ENCODE measurements around the gene UBASH3B. TPM values are rescaled to one million over a fixed set of nuclear protein-coding genes. Genes with fewer than 3 reads are reported as not detected.
A peak's percentile ranks its signal among the peaks of the same experiment; 100 is the strongest.

UBASH3B gene
- total RNA-seq, 1 experiment from 2014 or later: 9.4 TPM

DNA sequence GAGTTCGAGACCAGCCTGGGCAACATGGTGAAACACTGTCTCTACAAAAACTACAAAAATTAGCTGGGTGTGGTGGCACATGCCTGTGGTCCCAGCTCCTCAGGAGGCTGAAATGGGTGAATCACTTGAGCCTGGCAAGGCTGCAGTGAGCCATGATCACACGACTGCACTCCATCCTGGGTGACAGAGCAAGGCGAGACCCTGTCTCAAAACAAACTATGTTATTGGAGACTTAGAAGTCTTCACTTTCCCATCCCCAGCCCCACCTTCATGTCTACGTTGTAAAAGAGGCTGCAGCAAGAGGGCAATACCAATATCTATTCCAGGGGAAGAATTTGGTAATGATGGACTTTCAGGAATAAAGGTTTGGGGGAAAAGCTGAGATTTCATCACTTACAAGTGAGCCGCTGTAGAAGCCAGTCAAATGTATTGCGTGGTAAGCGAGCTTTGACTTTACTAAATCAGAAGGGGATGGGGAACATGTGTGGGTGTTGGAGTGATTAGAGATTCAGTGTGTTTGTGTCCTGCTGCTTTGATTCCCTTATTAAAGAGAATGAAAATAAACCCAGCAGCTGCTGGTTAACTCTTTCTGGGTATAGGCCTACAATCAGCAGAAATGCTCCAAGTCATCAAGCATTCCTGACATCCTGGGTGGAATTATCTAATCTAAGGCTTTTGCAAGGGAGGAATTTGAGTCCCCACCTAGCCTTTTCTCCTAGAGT is 53.7 kb downstream of the UBASH3B start:
- H3K36me3 ChIP-seq: peaks cover 6% of the 10 kb centered on the region
- H3K27me3 ChIP-seq: no peaks in the 10 kb centered on the region
- peak; percentile 88 for DNase-seq
- no peak overlapping the region for H3K4me3 ChIP-seq
- no peaks in the 10 kb centered on the region for H3K9me3 ChIP-seq

DNA sequence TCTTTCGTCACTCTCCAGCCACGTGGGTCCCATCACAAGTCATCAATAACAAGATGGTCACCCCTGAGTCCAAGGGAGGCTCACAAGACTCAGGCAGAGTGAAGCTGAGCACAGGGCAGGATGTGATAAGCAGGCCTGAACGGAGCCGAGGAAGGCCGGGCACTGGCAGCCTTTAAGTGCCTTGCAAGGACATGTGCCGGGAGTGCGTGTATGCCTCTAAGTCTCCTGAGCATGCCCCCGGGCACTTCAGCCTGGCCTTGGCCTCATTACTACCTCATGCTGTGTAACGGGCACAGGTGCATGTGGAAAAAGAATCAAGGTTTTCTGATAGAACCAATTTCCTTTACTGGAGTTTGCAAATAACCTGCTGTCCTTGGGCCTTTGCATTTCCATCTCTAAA is 55.8 kb downstream of the UBASH3B start:
- no peaks in the 10 kb centered on the region for H3K27me3 ChIP-seq
- H3K36me3 ChIP-seq: peaks cover 10% of the 10 kb centered on the region
- no peaks in the 10 kb centered on the region for H3K9me3 ChIP-seq
- no peak for DNase-seq
- H3K4me3 ChIP-seq: no peak overlapping the region

DNA sequence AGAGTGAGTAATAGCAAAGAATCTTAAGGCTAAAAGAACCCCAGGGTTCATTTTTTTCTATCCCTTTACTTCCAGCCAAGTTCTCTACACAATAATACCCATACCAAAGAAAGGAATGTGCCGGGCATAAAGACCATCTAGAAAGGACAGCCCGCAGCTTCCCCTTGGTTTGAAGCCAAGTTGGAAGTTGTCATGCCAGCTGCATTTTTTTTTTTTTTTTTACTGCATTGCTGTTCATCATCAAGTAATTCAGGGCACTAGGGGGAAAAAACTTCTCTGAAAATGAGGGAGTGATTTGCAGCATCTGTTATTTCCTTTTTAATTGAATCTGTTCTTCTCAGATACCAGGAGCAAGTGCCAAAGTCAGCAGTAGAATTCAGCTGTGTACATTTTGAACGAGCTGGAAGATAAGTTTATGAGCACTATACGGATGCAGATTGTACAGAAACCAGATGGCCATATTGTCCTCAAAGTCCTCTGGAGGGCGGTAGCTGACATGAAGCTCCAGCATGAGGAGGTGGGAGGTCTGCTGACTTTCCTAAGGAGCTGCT is 56.4 kb downstream of the UBASH3B start:
- Histone ChIP-seq H3K27me3 (no peaks in the 10 kb centered on the region), H3K4me3 (no peak overlapping the region), H3K36me3 (peaks cover 10% of the 10 kb centered on the region), H3K9me3 (no peaks in the 10 kb centered on the region)
- peak; percentile 58 for DNase-seq

DNA sequence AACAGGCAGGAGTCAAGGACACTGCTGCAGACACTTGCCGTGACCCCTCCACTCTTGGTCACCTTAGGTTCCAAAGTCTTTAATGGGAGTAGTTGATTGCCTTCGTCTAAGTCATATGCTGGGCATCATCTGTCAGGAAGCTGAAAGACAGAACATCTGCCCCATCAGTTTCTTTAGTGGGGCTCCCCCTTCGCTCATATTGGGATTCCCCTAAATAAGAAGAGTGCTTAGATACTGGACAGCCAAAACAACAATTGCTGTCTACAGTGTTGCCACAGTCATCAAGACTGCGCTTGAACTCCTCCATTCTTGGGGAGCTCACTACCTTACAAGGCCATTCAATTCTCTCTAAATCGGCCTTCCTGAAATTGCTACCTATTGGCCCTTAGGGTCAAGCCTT is 58.5 kb downstream of the UBASH3B start:
- H3K36me3 ChIP-seq: peaks cover 10% of the 10 kb centered on the region
- H3K4me3 ChIP-seq: no peak overlapping the region
- H3K9me3 ChIP-seq: no peaks in the 10 kb centered on the region
- no peak for DNase-seq
- H3K27me3 ChIP-seq: no peaks in the 10 kb centered on the region

DNA sequence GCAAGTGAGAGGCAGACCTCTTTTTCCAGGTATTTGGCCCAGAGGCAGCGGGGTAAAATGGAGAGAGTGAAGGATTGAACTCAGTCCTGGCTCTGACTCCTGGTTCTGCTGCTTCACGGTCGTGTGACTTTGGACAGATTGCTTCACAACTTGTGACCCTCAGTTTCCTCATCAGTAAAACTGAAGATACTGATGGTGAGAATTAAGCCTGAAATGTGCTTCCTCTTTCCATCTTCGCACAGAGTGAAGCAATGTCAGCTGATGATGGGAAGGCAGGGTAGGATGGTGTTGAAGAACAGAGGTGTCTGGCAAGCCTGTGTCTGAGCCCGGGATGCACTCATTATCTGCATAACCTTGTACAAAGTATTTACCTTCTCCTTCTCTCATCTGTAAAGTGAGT is 59.0 kb downstream of the UBASH3B start:
- Histone ChIP-seq H3K4me3 (no peak overlapping the region), H3K27me3 (no peaks in the 10 kb centered on the region), H3K9me3 (no peaks in the 10 kb centered on the region), H3K36me3 (peaks cover 10% of the 10 kb centered on the region)
- DNase-seq: no peak

DNA sequence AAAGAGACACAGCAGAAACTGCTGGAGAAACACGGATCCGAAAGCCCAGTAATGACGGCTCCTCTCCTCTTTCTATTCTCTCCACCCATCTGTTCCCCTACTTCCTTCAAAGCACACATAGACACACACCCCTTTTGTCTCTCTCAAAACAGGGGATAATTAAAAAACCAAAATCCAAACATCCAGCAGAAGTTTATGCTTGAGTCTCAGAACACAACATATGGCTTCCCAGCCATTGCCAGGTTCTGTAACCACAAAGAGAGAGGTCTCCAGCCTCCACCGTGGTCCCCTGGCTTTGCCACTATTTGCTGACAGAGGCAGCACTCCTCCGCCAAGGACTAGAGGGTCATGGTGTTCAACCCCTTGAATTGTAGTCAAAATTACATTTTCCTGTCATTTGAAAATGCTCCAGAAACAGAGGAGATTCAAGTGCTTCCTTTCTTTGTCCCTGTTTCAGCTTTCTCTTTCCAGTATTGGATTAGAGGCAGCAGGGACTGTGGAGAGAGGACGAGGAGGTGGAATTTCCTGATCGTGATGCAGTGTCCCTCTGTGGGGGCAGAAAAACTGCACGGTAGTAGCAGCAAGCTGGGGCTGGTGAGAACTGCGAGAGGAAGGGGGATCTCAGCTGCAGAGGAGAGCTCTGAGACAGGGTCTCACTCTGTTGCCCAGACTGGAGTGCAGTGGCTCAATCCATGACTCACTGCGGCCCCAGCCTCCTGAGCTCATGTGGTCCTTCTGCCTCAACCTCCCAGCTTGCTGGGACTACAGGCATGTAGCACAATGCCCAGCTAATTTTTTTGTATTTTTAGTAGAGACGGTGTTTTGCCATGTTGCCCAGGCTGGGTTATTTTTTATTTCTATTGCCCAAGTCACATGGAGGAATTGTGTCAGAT is 60.3 kb downstream of the UBASH3B start:
- no peaks in the 10 kb centered on the region for H3K27me3 ChIP-seq
- DNase-seq: no peak
- H3K4me3 ChIP-seq: no peak overlapping the region
- no peaks in the 10 kb centered on the region for H3K9me3 ChIP-seq
- peaks cover 10% of the 10 kb centered on the region for H3K36me3 ChIP-seq

DNA sequence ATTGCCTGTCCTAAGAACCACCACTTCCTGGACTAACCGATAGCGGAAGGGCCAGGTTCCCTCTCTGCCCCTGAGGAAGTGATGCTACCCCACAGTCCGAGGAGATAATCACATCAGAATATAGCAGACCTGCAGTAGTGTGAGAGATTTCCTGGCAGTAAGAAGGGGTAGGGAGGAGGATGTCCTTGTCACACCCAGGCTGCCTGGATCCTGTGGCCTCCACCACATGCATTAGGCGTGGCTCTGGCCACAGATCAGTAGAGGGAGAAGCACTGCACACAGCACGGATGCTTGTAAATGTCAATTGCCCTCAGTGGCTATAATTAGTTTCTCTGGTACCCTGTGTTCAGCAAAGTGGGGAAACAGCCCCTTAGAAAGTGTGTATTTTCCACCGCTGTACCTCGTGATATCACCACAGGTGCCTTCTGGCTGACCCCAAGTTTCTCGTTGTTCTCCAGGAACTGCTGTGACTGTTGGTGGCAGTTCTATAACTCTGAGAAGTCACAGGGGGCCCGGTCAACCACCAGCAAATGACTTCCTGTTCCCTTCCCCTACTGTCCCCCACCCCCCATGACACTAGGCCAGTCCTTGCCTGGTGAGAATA is 61.8 kb downstream of the UBASH3B start:
- Histone ChIP-seq H3K4me3 (no peak overlapping the region), H3K27me3 (no peaks in the 10 kb centered on the region), H3K36me3 (peaks cover 8% of the 10 kb centered on the region), H3K9me3 (no peaks in the 10 kb centered on the region)
- DNase-seq: no peak

DNA sequence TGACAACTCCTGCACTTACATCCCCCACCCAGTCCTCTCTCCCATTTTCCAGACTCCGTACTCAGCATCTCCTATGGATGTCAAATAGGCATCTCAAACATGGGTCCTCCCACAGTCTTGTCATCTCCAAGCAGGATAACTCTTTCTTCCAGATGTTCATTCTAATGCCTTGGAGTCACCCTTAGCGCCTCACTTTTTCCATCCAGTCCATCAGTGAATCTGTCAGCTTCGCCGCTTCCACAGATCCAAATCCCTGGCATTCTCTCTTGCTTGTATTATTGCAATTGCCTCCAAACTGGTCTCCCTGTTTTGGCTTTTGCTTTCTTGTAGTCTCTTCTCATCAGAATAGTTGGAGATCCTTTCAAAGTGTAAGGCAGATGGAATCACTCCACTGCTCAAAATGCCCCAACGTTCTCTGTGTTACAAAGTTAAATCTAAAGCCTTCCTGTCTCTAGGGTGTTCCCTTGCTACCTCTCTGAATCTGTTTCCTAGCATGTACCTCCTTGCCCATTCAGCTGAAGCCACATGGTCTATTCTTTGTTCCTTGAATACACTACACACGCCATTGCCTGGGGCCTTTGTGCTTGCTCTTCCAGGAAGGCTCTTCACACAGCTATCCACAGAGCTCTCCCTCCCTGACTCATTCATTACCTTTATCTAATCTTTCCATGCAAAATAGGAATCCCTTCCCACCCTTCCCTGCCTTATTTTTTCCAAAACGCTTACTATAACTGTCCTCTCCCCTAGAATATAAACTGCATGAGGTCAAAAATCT is 64.8 kb downstream of the UBASH3B start:
- Histone ChIP-seq H3K4me3 (no peak overlapping the region), H3K36me3 (peaks cover 3% of the 10 kb centered on the region; the same call in 1 of the 2 replicates), H3K27me3 (no peaks in the 10 kb centered on the region), H3K9me3 (no peaks in the 10 kb centered on the region)
- DNase-seq: no peak

DNA sequence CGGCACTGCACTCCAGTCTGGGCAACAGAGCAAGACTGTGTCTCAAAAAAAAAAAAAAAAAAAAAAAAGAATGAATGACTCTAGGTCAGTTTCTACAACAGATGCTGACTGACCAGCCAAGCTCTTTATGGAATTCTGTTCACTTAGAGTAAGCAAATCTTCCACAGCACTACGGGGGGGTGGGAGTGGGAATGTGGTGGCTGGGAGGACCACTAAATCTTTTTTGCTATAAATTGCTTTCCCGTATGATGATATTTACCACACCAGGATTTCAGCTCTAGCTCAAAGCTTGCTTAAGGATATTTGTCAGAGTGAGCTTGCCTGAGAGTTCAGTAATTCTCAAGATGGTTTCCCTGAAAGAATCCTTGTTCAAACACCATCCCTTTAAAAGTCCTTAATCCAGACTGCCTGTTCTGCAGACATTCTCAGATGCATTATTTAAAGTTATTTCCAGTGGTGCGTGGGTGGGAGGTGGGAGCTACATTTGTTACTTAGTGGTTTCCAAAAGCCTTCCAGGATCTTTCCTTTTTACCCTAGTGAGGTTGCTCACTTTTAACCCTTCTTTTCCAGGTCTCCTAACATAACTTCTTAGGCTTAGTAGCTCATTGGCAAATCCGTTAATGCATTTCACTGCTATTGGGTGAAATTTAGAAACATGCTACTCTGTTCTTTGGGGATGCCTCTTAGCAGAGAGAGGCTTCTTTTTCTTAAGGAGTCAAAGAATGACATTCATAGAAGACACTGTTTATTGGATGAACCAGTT is 65.9 kb downstream of the UBASH3B start:
- no peaks in the 10 kb centered on the region for H3K9me3 ChIP-seq
- no peak overlapping the region for H3K4me3 ChIP-seq
- no peak for DNase-seq
- H3K27me3 ChIP-seq: no peaks in the 10 kb centered on the region
- H3K36me3 ChIP-seq: peaks cover 3% of the 10 kb centered on the region; the same call in 1 of the 2 replicates

DNA sequence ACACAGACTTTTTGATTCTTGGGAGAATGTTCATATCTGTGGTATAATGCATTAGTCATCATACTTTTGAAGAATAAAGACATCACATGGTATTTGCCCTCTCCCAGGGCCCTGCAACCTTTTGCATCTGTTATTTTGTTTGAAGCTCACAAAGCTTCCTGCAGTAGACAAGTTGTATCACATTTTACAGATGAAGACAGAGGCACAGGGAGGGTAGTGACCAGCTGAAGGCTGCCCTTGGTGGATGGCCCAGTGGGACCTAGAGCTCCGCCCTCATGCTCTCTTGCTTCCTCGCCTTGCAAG is 66.4 kb downstream of the UBASH3B start:
- no peaks in the 10 kb centered on the region for H3K27me3 ChIP-seq
- H3K36me3 ChIP-seq: peaks cover 3% of the 10 kb centered on the region; the same call in 1 of the 2 replicates
- no peaks in the 10 kb centered on the region for H3K9me3 ChIP-seq
- H3K4me3 ChIP-seq: no peak overlapping the region
- no peak for DNase-seq

DNA sequence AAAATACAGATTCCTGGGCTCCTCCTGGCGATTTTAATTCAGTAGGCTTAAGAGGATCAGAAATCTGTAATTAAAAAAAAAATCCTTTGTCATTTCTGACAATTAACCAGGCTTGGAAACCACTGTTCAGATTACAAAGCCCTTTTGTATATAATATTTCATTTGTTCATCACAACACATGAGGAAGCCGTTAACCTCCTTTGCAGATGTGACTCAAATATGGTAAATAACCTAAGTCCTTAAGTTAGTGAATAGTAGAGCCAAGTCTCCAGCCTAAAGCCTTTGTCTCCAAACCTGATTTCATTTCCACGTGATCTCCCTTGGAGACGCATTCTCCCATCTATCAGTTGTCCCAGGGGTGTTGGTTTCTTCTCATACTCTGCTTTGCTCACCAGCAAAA is 67.6 kb downstream of the UBASH3B start:
- DNase-seq: no peak
- no peak overlapping the region for H3K4me3 ChIP-seq
- no peaks in the 10 kb centered on the region for H3K9me3 ChIP-seq
- H3K27me3 ChIP-seq: no peaks in the 10 kb centered on the region
- peaks cover 3% of the 10 kb centered on the region; the same call in 1 of the 2 replicates for H3K36me3 ChIP-seq

DNA sequence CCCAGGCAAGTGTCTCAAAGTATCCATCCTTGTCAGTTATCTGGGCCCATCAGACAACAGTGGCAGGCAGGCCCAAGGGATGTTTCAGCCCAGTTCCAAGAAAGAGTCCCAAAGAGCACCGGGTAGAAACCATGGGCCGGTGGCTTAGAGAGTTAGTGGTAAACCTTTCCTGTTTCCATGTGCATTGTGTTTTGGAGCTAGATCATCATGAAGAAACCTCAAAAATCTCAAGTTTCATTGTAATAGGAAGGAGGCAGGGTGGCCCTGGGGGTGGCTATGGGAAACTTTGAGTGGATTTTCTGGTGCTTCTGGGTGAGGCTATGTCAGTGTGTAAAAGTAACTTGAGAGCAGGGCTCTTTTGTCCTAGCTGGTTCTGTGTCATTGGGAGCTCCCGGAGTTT is 68.1 kb downstream of the UBASH3B start:
- Histone ChIP-seq H3K36me3 (peaks cover 3% of the 10 kb centered on the region; the same call in 1 of the 2 replicates), H3K9me3 (no peaks in the 10 kb centered on the region), H3K27me3 (no peaks in the 10 kb centered on the region), H3K4me3 (no peak overlapping the region)
- DNase-seq: no peak

DNA sequence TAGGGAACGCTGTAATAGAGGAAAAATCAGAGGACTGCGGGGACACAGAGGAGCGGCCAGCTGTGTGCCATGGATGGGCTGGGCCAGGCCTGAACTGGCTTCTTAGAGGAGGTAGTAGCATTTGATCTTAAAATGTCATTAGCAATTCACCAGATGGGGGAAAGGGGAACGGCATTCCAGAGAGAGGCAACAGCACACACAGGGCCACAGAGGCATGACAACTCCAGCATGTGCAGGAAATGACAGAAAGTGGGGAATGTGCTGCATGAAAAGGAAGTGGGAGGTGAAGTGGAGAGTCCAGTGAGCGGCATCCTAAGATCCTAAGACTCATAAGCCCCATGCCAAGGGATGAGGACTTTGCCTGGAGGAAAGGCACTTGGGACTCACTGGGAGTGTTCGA is 69.0 kb downstream of the UBASH3B start:
- Histone ChIP-seq H3K9me3 (no peaks in the 10 kb centered on the region), H3K4me3 (no peak overlapping the region), H3K36me3 (peaks cover 3% of the 10 kb centered on the region; the same call in 1 of the 2 replicates), H3K27me3 (no peaks in the 10 kb centered on the region)
- DNase-seq: no peak

DNA sequence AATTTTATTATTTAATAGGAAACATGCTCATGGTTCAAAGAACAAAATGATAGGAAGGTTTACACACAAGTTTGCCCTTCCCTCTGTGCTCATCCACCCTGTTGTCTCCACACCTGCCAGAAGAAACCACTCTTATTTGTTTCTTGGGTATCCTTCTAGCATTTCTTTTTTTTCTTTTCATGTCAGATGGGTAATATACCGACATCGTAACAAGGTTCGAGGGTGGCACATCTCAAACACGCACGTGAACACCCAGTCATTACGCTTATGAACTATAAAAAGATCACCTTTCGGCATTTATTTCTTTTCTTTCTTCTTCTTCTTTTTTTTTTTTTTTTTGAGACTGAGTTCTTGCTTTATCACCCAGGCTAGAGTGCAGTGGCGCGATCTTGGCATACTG is 70.5 kb downstream of the UBASH3B start:
- Histone ChIP-seq H3K9me3 (no peaks in the 10 kb centered on the region), H3K36me3 (peaks cover 3% of the 10 kb centered on the region; the same call in 1 of the 2 replicates), H3K4me3 (no peak overlapping the region), H3K27me3 (no peaks in the 10 kb centered on the region)
- DNase-seq: no peak

DNA sequence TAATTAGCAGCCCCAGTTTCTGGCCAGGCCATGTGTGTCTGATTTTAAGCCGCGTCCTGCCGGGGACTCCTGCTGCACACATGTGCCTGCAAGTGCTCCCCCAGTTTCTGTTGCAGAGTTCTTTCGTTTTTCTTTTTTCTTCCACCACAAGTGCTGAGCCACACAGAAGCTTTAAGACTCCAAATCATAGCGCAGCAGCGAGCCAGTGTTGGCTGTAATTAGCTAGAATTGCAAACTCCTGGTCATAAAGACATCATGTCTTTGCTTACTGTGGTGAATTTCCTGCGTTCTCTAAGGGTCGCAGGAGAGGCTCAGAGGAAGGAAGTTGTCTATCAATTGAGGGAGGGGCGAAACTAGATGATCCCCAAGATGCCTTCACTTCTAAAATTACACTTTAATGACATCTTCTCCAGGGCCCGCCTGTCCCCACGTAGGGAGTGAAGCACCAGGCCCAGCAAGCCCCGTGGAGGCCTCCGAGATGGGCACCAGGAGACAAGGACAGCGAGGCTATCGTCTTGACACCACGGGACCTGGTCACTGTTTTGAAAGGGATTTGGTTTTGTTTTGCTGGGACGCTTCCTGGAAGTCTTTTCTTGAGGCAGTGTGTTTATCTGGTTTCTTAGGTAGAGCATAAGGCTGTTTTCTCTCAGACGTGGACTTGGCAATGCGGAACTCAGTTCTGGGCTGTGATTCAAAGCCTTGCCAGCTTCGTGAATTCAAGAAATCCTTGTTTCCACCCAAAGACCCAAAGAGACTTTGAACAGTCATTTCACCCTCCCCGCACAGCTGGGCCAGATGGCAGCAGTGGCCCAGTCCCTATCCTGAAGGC is 71.8 kb downstream of the UBASH3B start:
- no peaks in the 10 kb centered on the region for H3K27me3 ChIP-seq
- H3K9me3 ChIP-seq: no peaks in the 10 kb centered on the region
- H3K36me3 ChIP-seq: peaks cover 9% of the 10 kb centered on the region
- H3K4me3 ChIP-seq: no peak overlapping the region
- no peak for DNase-seq
